Effector memory CD8-positive, alpha-beta T cell (primary cell): ENCODE results near the gene MED26.

Experiments used
- ATAC-seq: fragments of 150-1000 bp; cut with Tn5 transposase; replicated peaks from 2 replicates; pipeline ENCODE4 v1.10.0; 2021; ENCODE audit warnings: mild to moderate bottlenecking, moderate library complexity
- DNase-seq, 3 experiments: peaks; one replicate each; pipeline ENCODE4 v3.0.0; 2021
- H3K27ac Mint-ChIP-seq, 2 donors: one replicate each; pipeline ENCODE4 v1.8.0; 2022; ENCODE audit warnings: mild to moderate bottlenecking in 2 of 2, mixed read lengths in 2 of 2, moderate library complexity in 2 of 2
- H3K27me3 Mint-ChIP-seq, 2 donors: one replicate each; pipeline ENCODE4 v1.8.0; 2022; ENCODE audit warnings: mixed read lengths in 2 of 2
- H3K36me3 Mint-ChIP-seq: one replicate; pipeline ENCODE4 v1.8.0; 2022; ENCODE audit warnings: mild to moderate bottlenecking, moderate library complexity, mixed read lengths; ENCODE audit not compliant: insufficient read depth
- H3K4me1 Mint-ChIP-seq, 2 donors: one replicate each; pipeline ENCODE4 v1.8.0; 2022; ENCODE audit warnings: low read depth in 2 of 2, mixed read lengths in 2 of 2
- H3K4me3 Mint-ChIP-seq, 2 donors: one replicate each; pipeline ENCODE4 v1.8.0; 2022; ENCODE audit warnings: mild to moderate bottlenecking in 2 of 2, mixed read lengths in 2 of 2, moderate library complexity in 2 of 2
- H3K9me3 Mint-ChIP-seq, 2 donors: one replicate each; pipeline ENCODE4 v1.8.0; 2022; ENCODE audit warnings: mixed read lengths in 2 of 2

MED26 gene

DNA sequence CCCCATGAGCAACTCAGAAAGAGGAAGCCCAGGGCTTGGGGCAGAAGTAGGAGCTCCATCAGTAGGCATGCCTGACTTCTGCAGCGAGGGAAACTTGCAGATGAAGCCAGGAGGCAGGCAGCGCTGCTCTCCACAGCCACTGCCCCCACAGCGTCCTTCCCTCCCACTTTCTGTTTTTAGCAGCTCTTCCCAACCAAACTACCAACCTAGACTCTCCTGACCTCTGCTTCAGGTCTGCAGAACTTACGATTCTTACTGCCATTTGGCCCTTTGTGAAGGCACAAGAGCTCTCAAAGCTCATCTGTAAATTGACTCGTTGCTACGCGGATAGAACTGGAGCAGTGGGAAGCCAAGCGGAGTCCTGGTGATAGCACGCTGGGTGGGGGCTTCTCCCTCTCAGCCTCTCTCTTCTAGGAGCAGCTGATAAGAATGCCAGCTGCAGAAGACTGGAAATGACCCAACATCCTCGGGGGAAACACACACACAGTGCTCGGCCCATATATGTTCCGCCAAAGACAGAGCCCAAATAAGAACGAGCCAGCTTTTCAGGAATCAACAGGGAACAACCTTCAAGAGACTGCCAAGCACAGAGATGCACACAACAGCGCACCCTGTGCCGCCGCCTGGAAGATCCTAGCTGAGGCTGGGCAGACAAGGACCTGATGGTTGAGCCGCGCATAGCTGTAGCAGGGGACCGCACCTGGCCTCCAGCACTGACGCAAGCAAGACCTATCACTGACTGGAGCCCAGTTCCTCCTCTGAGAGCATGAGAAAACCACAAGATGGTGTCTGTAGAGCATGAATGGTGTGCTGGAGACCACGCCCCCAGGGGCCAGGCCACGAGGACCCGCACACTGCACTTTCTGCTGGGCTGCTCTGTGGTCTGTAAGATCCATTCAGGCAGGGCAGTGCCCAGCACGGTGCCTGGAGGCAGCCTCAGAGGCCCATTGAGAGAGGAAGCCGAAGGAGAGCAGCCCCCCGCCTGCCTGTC lies 39.9 kb downstream of the MED26 start:
- ATAC-seq (peak; percentile 58), DNase-seq (peak; percentile 53 to 63 (median 63))
- H3K4me1 Mint-ChIP-seq, result peaks cover 59 to 67% of the 10 kb centered on the region in 2 donors
- peak overlapping the region; percentile 78 to 83 for H3K4me3 Mint-ChIP-seq
- peak overlapping the region; percentile 93 to 95 for H3K27ac Mint-ChIP-seq
- H3K9me3 Mint-ChIP-seq, result no peaks in the 10 kb centered on the region
- H3K27me3 Mint-ChIP-seq, result no peaks in the 10 kb centered on the region
- H3K36me3 Mint-ChIP-seq, result peaks cover 66% of the 10 kb centered on the region

DNA sequence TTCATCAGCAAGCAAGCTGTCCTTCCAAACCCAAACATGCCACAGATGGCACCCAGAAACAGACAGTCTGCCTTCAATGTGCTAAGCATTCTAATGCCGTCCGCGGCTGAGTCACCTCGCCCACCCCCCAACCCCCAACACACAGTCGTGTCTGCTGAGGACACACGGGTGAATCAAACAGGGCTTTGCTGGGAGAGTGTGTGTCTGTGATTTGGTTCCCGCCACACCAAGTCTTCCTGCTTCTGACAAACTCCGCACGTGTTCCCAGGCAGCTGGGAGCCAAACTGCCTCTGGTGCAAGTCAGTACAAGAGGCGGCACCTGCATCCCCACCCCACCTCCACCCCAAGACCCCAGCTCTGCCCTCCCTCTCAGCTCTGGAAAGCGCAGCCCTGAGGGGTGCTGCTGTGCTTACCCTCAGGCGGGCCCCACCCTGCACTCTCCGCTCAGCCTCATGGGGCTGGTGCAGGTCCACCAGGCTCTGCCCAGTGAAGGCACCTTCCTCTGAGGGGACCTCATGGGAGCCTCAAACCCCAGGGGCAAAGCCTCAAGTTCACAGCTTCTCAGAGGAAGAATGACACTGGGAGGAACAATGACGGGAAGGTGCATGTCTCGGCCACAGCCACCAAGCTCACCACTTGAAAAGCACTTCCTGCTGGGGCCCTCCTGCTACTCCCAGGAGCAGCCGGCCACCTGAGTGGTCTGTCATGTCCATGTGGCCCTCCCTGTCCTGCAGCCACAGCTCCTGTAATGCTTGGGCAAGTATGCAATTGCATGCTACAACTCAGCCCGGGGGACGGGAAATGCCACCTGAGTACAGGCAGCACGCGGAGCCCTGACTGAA lies 40.8 kb downstream of the MED26 start:
- Mint-ChIP-seq H3K27ac (peak overlapping the region; percentile 93 to 95), H3K36me3 (peaks cover 63% of the 10 kb centered on the region), H3K4me3 (peak overlapping the region; percentile 78 to 83)

DNA sequence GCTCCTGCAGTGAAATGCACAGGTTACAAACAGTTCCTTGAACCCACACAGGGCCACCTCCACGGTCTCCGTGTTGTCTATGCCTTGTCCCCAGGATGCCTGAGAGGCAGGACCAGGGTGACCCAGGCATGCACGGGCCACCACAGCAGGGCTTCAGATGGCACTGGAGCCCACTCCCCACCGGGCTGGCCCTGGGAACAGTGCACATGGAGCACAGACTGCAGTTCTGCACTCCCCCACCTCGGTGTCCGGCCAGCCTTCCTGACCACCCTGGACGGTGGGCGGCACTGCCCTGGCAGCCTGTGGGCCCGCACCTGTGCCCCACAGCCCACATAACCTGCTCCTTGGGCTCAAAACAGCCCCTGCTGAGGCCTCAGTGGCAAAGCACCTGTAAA lies 41.5 kb downstream of the MED26 start:
- peak overlapping the region; percentile 93 to 95 for H3K27ac Mint-ChIP-seq
- DNase-seq, result no peak
- ATAC-seq, result no peak
- peak overlapping the region; percentile 78 to 83 for H3K4me3 Mint-ChIP-seq
- H3K9me3 Mint-ChIP-seq, result no peaks in the 10 kb centered on the region
- H3K4me1 Mint-ChIP-seq, result peaks cover 62 to 72% of the 10 kb centered on the region in 2 donors
- H3K27me3 Mint-ChIP-seq, result no peaks in the 10 kb centered on the region
- H3K36me3 Mint-ChIP-seq, result peaks cover 62% of the 10 kb centered on the region

More for the DNA sequence above, 40.8 kb downstream of the MED26 start:
- ATAC-seq (peak; percentile 23), DNase-seq (peak; percentile 44 to 60 (median 46))
- Mint-ChIP-seq H3K9me3 (no peaks in the 10 kb centered on the region), H3K4me1 (peaks cover 62 to 67% of the 10 kb centered on the region in 2 donors), H3K27me3 (no peaks in the 10 kb centered on the region)

DNA sequence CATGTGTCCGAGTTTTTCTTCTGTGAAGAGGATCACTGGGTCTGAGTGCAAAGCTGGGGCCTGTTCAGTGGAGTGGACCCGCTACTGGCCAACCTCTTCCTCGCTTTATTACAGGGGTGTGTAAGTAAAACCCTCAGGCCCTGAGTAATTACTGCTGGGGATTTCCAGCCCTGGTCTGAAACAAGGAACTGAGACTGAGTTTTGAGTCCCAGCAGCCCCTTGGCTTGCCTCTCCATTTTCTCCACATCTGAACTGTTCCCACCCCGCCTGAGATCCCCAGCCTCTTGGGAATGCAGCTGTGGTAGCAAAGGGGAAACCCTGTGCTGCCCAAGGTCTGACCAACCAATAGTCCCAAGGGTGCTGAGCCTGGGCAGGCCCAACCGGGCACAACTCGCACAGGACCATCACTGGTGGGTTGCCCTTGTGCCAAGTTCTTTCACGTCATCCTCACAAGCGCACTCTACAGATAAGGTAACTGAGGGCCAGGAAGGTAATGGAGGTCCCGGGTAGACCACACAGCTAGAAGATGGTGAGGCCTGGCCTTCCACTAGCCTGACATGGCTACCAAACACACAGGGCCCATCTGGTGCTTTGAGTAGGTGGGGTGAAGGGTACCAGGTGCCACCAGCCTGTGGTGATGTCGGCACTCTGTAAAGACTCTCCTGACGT lies 42.1 kb downstream of the MED26 start:
- peak overlapping the region; percentile 78 to 83 for H3K4me3 Mint-ChIP-seq
- DNase-seq (no peak), ATAC-seq (no peak)
- peak overlapping the region; percentile 93 to 95 for H3K27ac Mint-ChIP-seq
- H3K4me1 Mint-ChIP-seq, result peaks cover 62 to 72% of the 10 kb centered on the region in 2 donors
- no peaks in the 10 kb centered on the region for H3K27me3 Mint-ChIP-seq
- H3K36me3 Mint-ChIP-seq, result peaks cover 62% of the 10 kb centered on the region
- H3K9me3 Mint-ChIP-seq, result no peaks in the 10 kb centered on the region

- Mint-ChIP-seq H3K9me3 (no peaks in the 10 kb centered on the region), H3K27ac (peak overlapping the region; percentile 93 to 95), H3K27me3 (no peaks in the 10 kb centered on the region), H3K36me3 (peaks cover 68% of the 10 kb centered on the region), H3K4me3 (peak overlapping the region; percentile 78 to 83), H3K4me1 (peaks cover 62 to 73% of the 10 kb centered on the region in 2 donors)
- no peak for DNase-seq
- no peak for ATAC-seq
Observed at GRCh38 chr19:16585094-16585801, 42.8 kb downstream of the MED26 start.

- H3K27ac Mint-ChIP-seq, result peak overlapping the region; percentile 93 to 95
- H3K4me1 Mint-ChIP-seq, result peaks cover 62 to 74% of the 10 kb centered on the region in 2 donors
- ATAC-seq (peak; percentile 80), DNase-seq (peak; percentile 90 to 93 (median 91))
- H3K4me3 Mint-ChIP-seq, result peak overlapping the region; percentile 78 to 83
- no peaks in the 10 kb centered on the region for H3K27me3 Mint-ChIP-seq
- peaks cover 70% of the 10 kb centered on the region for H3K36me3 Mint-ChIP-seq
- H3K9me3 Mint-ChIP-seq, result no peaks in the 10 kb centered on the region
Observed at GRCh38 chr19:16584248-16585093, 43.5 kb downstream of the MED26 start.

DNA sequence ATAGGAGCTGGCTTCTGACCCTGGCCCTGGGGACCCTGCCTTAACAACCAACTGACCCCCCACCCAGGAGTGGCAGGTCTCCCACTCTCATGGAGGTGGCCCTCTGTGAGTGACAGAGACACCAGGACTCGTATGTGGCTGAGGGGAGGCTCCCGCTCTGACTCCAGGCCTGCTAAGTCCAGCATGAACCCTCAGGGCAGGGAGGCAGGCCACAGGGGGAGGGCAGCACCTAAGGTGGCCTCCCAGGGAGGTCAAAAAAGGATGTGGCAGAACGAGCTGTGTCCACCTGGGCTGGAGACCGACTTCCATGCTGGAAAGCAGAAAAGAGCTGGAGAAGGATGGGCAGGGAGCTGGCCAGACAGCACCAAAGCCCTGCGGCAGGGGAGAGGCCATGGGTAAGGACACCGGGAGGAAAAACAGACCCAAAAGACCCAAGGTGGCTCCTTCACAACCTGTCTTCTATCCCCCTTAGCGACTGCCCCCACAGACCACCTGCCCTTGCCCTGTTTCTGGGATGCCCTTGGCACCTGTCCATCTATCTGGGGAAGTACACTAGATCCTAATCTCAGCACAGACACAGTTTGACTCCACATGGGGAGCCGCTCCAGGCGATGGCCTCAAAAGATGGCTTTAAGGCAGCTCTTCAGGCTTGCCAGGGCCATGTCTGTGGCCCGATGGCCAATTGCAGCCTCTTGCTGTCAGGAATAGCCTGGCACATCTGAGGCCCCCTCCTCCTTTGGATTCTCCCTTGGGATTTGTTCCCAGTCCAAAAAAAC lies 45.3 kb downstream of the MED26 start:
- H3K36me3 Mint-ChIP-seq, result peaks cover 74% of the 10 kb centered on the region
- ATAC-seq (no peak), DNase-seq (no peak)
- H3K4me3 Mint-ChIP-seq, result peak overlapping the region; percentile 29 to 78
- H3K27ac Mint-ChIP-seq, result peak overlapping the region; percentile 93 to 95
- no peaks in the 10 kb centered on the region for H3K27me3 Mint-ChIP-seq
- H3K4me1 Mint-ChIP-seq, result peaks cover 48 to 66% of the 10 kb centered on the region in 2 donors
- no peaks in the 10 kb centered on the region for H3K9me3 Mint-ChIP-seq

- Mint-ChIP-seq H3K27ac (peak overlapping the region; percentile 79 to 93), H3K9me3 (no peaks in the 10 kb centered on the region), H3K4me3 (peak overlapping the region; percentile 25 to 45), H3K4me1 (peaks cover 41 to 59% of the 10 kb centered on the region in 2 donors), H3K27me3 (no peaks in the 10 kb centered on the region), H3K36me3 (peaks cover 74% of the 10 kb centered on the region)
- ATAC-seq (no peak), DNase-seq (no peak)
Observed at GRCh38 chr19:16581971-16582343, 46.0 kb downstream of the MED26 start.

GRCh38 chr19:16581145-16581970 lies 46.6 kb downstream of the MED26 start:
- Mint-ChIP-seq H3K27me3 (no peaks in the 10 kb centered on the region), H3K9me3 (no peaks in the 10 kb centered on the region), H3K36me3 (peaks cover 75% of the 10 kb centered on the region), H3K4me3 (peak overlapping the region; percentile 25 to 45), H3K4me1 (peaks cover 41 to 55% of the 10 kb centered on the region in 2 donors), H3K27ac (peak overlapping the region; percentile 79 to 93)
- DNase-seq, result no peak
- ATAC-seq, result no peak

GRCh38 chr19:16579381-16579780 lies 48.6 kb downstream of the MED26 start:
- H3K9me3 Mint-ChIP-seq, result no peaks in the 10 kb centered on the region
- no peak for ATAC-seq
- no peak overlapping the region for H3K4me3 Mint-ChIP-seq
- H3K36me3 Mint-ChIP-seq, result peaks cover 78% of the 10 kb centered on the region
- H3K27ac Mint-ChIP-seq, result peak overlapping the region in 1 of 2 donors; percentile 65
- DNase-seq, result no peak
- no peaks in the 10 kb centered on the region for H3K27me3 Mint-ChIP-seq
- peaks cover 32 to 44% of the 10 kb centered on the region in 2 donors for H3K4me1 Mint-ChIP-seq
